DMS114 treated with DMSO at 0.1 percent for 48 hours (cell line): ENCODE data around the gene SRPK2.

Experiments used
- DNase-seq: peaks from one replicate; lab custom pipeline; 2025; ENCODE audit not compliant: unreplicated experiment; lab: John Stamatoyannopoulos, UW

SRPK2 gene

DNA sequence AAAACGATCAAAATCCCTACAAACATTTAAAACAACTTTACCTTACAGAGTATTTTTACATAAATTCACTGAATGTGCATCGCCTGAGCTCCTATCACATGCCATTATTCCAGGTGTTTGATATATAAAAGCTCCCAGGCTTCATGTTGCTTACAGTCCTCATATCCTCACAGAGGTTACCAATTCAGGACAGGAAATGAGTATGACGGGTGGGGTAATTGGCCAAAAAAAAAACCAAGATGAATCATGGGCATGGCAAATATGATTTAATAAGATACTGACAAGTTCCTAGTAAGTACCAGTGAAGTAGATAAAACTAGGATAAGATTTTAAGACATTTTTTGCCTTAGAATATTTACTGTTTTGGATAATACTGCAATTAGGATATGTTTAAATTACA lies 238.9 kb downstream of the SRPK2 start:
- DNase-seq: no peak

DNA sequence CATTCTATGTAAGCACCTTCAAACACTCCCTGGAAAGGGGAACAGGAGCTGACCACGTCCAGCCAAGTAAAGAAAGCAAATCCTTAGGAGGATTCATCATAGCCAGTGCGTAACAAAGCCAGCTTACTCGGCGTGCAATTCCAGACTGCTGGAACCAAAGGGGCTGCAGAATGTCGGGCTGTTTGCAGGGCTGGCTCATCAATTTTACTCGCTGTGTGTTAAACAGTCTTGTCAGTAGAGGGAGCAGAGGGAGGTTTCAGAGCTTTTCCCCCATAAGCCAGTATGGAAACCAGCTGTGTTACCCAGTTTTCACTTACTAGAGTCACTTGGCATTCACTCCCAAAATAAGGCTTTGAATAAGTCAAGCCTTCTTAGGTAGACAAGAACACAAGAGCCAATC lies 247.7 kb downstream of the SRPK2 start:
- peak; percentile 43 for DNase-seq

GRCh38 chr7:105139381-105139780 lies 249.3 kb downstream of the SRPK2 start:
- DNase-seq: no peak

GRCh38 chr7:105137898-105138297 lies 250.8 kb downstream of the SRPK2 start:
- DNase-seq: no peak

DNA sequence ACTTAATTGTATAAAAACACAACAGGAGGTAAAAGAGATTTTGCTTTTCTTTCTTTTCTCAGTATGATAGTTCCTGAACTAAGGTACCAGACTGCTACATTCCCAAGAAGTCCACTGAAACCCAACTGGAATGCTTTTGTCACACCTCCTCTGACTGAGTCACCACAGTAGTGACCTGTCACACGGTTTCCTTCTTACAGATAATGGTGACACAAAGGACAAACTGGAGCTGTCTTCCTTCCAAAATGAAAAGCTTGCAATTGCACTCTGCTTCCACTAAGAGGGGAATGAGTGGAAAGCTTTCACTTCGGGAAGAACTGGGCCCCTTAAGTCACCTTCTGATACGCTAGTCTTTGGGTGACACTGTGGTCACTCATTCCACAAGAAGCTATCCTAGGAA lies 252.5 kb downstream of the SRPK2 start:
- no peak for DNase-seq

DNA sequence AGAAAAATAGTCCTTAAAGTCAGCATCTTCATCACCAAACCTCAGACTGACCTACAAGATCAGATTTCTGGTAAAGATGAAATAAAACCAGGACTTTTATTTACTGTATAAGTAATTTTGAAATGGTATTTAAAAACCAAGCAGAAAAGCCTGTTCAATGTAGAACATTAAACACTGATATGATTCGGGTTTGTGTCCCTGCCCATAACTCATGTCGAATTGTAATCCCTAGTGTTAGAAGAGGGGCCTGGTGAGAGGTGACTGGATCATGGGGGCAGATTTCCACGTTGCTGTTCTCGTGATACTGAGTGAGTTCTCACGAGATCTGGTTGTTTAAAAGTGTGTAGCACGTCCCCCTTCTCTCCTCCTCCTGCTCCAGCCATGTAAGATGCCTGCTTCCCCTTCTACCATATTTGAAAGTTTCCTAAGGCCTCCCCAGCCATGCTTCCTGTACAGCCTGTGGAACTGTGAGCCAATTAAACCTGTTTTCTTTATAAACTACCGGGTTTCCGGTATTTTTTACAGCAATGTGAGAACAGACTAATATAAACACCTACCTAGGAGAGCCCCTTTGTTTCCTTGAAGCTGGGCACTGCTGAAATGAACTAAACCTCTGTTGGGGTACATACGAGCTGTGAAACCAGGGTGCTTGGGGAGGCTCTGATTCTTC lies 254.6 kb downstream of the SRPK2 start:
- DNase-seq: no peak

DNA sequence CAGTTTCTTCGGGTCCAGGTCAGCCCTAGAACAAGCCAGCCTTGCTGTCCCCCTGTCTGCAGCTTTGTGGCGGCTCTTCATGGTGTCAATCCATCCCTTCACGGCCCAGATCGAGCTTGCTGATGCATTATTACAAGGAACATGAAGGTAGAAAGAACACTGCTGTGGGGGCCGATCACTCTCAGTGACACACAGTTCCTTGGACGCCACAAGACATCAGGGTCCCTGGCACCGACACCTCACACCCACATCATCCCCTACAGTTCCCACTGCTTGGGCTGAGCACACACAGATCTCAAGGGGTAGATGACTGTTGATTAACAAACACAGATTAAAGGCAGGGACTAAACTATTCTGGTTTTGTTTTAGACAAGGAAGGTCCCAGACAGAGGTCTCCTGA lies 255.4 kb downstream of the SRPK2 start:
- DNase-seq: no peak

GRCh38 chr7:105132835-105133234 lies 255.9 kb downstream of the SRPK2 start:
- DNase-seq: no peak

GRCh38 chr7:105132335-105132734 lies 256.4 kb downstream of the SRPK2 start:
- DNase-seq: no peak

- DNase-seq: no peak
Observed at GRCh38 chr7:105131890-105132289, 256.8 kb downstream of the SRPK2 start.

- no peak for DNase-seq
Observed at GRCh38 chr7:105131033-105131656, 257.6 kb downstream of the SRPK2 start.

DNA sequence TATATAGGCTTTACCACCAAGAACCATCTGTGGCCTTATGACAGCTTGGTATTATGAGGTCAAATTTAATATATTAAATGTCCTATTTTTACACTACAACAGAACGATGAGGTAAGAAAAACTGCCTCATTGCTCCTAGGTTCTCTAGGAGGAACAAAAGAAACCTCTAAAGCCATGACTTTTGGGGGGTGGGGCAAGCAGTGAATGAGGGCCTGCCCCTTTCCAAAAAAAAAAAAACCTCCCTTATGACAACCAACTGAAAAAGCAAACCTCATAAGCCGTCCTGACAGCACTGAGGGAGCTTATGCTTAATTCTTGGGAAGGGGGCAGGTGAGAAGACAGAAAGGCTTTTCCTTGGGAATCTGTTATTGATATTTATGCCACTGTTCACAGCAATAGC lies 258.1 kb downstream of the SRPK2 start:
- DNase-seq: no peak

GRCh38 chr7:105130048-105130447 lies 258.7 kb downstream of the SRPK2 start:
- DNase-seq: no peak

DNA sequence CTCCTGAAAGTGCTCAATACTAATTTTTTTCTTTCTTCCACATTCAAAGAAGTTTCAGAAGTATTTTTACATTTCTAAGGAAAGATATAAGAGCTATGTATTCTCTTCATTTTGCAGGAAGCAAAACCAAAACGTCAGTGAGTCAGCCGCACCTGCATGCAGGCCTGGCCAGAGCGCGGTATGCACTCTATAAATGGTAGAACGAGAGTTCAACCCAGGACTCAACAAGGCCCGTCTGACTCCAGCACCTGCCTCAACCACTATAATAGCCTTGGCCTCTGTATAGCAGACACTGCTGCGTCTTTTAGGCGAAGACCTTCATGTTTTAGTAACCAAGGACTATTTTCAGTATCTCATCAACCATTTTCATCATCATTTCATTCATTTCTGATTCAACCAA lies 261.5 kb downstream of the SRPK2 start:
- no peak for DNase-seq

DNA sequence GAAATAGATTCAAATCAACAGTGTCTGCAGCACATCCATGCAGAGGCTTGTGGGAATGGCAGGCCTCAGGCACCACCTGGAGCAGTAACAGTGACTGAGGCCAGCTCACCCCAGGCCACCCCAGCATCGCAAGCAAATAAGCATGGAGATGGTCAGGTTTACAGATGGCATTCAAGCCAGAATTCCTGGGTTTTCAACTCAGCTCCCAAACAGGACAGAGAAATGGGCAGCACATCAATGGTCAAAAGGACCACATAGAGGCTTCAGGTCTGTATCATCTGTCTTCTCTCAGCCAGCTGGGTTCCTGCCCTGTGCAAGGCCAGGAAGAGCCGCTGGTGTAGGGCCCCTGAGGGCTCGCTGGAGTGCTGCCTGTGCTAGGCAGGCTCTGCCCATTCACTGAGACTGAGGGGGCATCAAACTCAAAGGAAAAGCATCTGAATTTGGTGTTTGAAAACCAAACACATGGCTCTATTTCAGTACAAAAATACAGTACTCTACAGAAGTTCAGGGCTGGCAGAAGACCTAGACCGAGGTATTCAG lies 262.2 kb downstream of the SRPK2 start:
- no peak for DNase-seq

DNA sequence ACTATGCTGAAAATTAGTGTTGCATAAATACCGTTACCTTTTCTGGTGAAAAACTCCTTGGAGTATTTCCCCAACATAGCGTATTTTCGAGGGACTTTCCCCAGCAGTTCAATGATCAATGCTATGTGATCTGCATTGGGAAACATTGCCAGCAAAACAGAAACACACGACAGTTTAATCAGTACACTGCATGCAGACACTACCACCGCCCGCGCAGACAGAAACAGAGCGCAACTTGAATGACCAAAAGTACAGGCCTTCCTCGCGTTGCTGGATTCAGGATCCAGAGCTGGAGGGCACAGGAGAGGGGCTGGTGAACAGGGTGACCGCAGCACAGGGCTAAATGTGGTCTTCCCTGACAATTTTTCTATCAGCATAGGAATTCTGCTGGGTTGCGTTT lies 263.0 kb downstream of the SRPK2 start:
- no peak for DNase-seq

DNA sequence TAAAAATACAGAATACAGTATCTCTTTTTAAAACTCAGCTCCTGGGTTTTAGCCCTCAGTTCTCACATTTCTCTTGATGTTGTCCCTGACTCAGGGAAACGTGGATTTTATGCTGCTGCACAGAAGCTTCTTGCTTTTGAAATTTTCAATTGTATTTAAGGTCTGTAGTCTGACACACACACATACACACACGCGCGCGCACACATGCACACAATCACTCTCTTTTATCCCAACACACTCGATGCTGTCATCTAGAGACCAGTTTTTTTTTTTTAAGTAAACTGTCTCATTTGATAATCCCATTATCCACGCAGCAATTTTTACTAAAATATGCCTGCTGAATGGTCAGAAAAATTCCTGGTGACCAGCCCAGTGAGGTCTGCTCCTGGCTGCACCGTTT lies 266.1 kb downstream of the SRPK2 start:
- no peak for DNase-seq

DNA sequence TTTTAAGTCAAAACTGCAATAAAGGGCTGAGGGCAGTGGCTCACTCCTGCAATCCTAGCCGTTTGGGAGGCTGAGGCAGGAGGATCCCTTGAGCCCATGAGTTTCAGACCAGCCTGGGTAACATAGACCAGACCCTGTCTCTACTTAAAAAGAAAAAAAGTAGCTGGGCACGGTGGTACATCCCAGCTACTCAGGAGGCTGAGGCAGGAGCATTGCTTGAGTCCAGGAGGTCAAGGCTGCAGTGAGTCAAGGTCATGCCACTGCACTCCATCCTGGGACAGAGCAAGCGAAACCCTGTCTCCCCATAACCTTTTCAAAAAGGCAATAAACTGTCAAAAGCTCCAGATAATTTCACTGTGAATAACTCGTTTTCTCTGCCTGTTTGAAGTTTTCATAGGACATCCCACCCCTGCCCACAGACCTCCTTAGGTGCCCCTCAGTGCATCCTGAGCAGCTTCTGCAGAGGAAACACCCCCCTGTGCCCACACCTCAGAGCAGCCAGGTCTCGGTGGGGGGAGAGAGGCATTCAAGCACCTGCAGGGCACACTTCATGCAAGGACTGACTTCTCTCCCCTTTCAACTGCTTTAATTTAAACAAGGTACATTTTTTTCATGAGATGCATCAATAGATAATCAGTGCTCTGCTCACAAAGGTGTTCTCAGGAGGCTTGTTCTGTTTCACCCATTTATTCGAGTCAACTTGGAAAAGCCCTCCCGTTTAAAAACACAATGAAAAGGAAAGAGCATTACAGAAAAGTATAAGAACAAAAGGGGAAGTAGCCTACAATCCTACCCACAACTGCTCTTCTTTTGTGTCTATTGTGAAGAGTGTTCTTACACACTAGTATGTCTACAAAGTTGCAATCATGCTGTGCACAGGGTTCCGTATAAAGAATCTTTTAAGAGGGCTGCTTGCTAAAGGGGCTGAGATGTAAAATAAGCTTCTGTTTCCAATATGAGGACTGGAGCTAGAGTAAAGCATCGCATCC lies 269.8 kb downstream of the SRPK2 start:
- no peak for DNase-seq

DNA sequence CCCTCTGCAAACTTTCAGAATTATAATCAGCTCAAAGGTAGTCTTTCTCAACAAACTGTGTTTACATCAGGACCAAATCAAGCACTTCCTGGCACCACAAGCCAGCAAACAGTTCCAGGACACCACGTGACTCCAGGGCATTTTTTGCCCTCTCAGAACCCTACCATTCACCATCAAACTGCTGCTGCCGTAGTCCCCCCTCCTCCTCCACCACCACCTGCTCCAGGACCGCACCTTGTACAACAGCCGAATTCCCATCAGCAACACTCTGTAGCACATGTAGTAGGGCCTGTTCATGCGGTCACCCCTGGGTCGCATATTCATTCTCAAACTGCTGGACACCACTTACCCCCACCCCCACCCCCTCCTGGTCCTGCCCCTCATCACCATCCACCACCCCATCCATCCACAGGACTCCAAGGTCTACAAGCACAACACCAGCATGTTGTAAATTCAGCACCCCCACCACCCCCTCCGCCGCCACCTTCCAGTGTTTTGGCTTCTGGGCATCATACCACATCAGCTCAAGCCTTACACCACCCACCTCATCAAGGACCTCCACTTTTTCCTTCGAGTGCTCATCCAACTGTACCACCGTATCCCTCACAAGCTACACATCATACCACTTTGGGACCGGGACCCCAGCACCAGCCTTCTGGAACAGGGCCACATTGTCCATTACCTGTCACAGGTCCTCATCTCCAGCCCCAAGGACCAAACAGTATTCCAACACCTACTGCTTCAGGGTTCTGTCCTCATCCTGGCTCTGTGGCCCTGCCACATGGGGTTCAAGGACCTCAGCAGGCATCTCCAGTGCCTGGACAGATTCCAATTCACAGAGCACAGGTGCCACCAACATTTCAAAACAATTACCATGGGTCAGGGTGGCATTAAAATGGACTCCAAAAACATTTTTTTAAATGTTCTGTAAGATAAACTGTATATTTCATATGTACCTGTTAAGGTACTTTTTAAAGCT lies 276.0 kb downstream of the SRPK2 start:
- DNase-seq: no peak

DNA sequence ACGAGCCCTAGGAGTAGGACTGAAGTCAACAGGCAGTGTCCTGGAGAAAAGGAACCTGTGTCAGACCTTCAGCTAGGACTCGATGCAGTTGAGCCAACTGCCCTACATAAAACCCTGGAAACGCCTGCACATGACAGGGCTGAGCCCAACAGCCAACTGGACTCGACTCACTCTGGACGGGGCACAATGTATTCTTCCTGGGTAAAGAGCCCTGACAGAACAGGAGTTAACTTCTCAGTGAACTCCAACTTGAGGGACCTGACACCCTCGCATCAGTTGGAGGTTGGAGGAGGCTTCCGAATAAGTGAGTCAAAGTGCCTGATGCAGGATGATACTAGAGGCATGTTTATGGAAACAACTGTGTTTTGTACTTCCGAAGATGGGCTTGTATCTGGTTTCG lies 281.3 kb downstream of the SRPK2 start:
- no peak for DNase-seq
